Measurements from ENCODE around the gene DLEC1. TPM values are rescaled to one million over a fixed set of nuclear protein-coding genes. Genes with fewer than 3 reads are reported as not detected.
"Not testable (repeated sequence)": the region's sequence is repeated elsewhere in the genome, so short reads cannot be mapped to it uniquely, and the experiment has no call there.

The DLEC1 gene
- total RNA-seq, 2 donors from 2014 or later: 0.25 to 0.52 TPM

DNA sequence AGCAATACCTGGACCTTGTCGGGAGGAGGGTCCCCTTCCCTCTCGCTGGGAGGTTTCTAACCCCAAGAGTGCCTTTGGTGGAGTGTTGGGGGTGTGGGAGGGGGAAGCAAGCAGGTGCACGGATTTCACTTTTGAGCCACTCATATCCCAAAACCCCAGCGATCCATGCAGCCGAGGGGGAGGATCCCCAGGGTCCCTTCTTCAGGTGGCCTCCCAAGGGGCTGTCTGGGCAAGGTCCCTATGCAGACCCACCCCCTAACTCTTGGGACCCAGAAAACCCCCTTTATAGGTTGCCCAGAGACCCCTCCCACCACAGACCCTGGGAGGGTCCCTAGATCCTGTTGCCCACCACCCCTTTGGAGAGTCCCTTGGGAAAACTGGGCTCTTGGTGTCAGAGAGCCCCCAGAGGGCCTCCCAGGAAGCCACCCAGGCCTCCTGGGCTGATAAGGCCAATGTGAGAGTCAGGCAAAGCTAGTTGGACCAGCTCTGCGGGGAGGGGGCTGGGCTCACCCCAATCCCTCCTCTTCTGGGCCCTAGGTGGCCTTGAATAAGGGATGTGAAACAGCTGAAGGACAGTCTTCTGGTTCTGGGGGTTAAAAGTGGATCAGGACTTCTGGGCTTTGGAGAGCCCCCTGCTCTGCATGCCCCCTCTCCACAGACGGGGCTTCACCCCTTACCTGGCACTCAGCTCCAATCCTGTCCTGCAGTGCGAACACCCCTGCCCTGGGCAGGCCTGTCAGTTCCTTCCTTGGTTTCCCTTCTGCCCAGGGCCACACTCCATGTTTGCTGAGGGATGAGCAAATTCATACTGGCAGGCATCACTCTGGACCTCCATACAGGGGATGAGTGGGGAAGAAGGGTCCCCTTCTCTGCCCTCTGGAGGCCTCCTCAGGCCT lies 8.6 kb upstream of the DLEC1 start:
- Mint-ChIP-seq H3K4me3 (peak overlapping the region; percentile 58), H3K4me1 (ENCODE audit: low read depth in 2 of 2) (peaks cover 16 to 19% of the 10 kb centered on the region in 2 donors), H3K27ac (peak overlapping the region in 1 of 2 donors; percentile 38), H3K9me3 (no peaks in the 10 kb centered on the region), H3K36me3 (no peaks in the 10 kb centered on the region), H3K27me3 (peaks cover 7 to 11% of the 10 kb centered on the region in 2 donors)
- DNase-seq (ENCODE audit: low spot score): peak; percentile 56
- no peak for ATAC-seq

DNA sequence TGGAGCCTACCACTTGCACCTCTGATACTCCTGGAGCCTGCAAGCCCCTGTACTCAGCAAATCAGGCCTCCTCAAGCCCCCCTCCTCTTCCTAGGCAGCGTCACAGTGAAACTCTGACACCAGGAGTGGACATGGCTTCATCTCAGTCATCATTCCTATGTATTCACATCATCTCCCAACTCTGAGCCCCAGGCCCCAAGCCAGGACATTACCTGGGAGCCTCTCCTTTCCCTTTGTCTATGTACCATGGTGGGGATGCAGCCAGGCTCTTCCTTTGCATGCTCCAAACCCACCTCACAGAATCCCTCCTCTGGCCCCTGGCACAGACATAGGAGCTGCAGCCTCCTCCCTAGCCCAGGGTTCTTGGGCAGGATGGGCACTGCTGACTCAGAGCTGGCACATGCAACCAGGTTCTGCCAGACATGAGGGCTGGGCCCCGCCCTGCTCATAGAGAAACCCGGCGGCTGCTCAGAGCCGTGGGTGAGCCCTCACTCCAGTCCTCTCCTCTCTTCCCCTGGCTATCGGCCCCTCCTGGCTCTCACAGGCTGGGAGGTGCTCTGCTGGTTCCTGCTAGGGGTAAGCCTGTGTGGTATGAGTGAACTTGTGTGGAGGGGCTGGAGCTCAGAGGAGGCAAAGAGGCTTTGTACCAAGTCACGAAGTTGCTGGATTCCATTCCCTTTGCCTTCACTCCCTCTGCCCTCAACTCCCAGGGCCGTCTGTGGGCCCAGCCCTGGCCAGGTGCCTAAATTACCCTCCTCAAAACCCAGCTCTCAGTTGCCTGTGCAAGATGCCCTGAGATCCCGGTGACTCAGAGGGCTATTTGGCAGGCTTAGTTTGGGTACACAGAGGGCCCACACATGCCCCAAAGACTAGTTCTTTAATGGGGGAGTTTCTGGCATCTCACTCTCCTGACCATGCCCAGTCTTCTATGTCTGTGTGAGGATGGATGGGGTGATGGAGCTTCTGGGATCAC lies 7.7 kb upstream of the DLEC1 start:
- DNase-seq (ENCODE audit: low spot score) (no peak), ATAC-seq (peak in 1 of 2 donors; percentile 50)
- Mint-ChIP-seq H3K27me3 (peaks cover 7 to 11% of the 10 kb centered on the region in 2 donors), H3K36me3 (no peaks in the 10 kb centered on the region), H3K4me1 (ENCODE audit: low read depth in 2 of 2) (peaks cover 10 to 12% of the 10 kb centered on the region in 2 donors), H3K4me3 (peak overlapping the region; percentile 58), H3K27ac (peak overlapping the region in 1 of 2 donors; percentile 38), H3K9me3 (no peaks in the 10 kb centered on the region)

DNA sequence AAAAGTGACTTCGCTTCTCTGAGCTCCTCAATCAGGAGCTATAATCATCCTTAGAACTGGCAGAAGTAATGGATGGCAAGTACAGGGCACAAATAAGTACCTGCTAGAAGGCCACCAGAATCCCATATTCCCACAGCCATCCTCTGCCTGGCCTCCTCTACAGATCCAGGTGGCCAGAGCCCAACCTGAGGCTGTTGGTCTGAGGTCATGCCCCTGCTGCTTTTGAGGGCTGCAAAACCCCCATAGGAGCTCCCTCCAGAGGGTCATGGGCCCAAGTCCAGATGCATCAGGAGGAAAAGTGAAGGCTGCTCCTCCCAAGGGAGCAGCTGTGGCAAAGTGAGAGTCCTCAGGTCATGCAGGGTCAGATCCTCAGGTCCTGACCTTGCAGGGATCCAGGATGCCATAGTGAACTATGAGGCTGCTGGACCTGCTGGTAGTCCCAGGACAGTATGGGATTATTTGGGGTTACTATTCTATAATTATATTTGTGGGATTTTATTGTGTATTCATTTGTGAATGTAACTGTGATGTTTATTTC lies 6.6 kb upstream of the DLEC1 start:
- Mint-ChIP-seq H3K27me3 (peaks cover 7 to 11% of the 10 kb centered on the region in 2 donors), H3K27ac (peak overlapping the region in 1 of 2 donors; percentile 50), H3K4me3 (no peak overlapping the region), H3K9me3 (no peaks in the 10 kb centered on the region), H3K4me1 (ENCODE audit: low read depth in 2 of 2) (peaks cover 10 to 17% of the 10 kb centered on the region in 2 donors), H3K36me3 (no peaks in the 10 kb centered on the region)
- ATAC-seq (no peak), DNase-seq (ENCODE audit: low spot score) (peak; percentile 51)

DNA sequence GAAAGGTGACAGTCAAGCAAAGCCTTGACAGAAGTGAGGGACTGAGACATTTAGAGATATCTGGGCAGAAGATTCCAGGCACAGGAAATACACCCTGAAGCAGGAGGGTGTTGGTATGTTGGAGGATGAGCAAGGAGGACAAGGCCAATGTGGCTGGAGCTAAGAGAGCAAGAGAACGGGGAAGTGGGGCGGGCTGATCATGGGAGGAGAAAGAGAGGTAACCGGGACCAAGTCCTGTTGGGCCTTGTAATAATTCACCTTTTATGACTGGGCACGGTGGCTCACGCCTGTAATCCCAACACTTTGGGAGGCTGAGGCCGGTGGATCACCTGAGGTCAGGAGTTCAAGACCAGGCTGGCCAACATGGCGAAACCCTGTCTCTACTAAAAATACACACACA lies 5.4 kb upstream of the DLEC1 start:
- H3K4me3 Mint-ChIP-seq; H3K27ac Mint-ChIP-seq; DNase-seq (ENCODE audit: low spot score); H3K9me3 Mint-ChIP-seq; H3K36me3 Mint-ChIP-seq; H3K27me3 Mint-ChIP-seq; ATAC-seq: not testable (repeated sequence)
- H3K4me1 Mint-ChIP-seq (ENCODE audit: low read depth in 2 of 2): peaks cover 19 to 24% of the 10 kb centered on the region in 2 donors

DNA sequence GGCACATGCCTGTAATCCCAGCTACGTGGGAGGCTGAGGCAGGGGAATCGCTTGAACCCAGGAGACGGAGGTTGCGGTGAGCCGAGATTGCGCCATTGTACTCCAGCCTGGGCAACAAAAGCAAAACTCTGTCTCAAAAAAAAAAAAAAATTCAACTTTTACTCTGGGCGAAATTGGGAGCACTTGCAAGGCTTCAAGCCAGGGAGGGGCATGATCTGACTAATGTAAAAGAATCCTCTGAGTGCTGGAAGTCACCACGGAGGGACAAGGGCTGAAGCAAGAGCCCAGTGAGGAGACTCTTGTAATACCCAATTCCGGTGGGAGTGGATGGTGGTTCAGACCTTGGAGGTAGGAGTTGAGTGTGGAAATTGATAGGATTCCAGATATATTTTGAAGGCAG lies 4.7 kb upstream of the DLEC1 start:
- DNase-seq (ENCODE audit: low spot score); H3K27me3 Mint-ChIP-seq; H3K27ac Mint-ChIP-seq; ATAC-seq; H3K4me3 Mint-ChIP-seq: not testable (repeated sequence)
- Mint-ChIP-seq H3K9me3 (peaks cover 11% of the 10 kb centered on the region), H3K36me3 (peaks cover 10% of the 10 kb centered on the region), H3K4me1 (ENCODE audit: low read depth in 2 of 2) (peaks cover 24 to 29% of the 10 kb centered on the region in 2 donors)

DNA sequence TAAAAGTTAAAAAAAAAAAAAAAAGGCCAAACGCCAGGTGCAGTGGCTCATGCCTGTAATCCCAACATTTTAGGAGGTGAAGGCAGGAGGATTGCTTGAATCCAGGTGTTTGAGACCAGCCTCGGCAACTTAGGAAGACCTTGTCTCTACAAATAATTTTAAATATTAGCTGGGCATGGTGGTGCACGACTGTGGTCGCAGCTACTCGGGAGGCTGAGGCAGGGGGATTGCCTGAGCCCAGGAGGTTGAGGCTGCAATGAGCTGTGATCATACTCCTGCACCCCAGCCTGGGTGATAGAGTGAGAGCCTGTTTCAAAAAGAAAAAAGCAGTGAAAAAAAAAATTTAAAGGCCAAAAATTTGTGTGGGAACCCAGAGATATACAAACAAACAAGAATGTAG lies 2.7 kb upstream of the DLEC1 start:
- DNase-seq (ENCODE audit: low spot score): no peak
- H3K9me3 Mint-ChIP-seq: peaks cover 11% of the 10 kb centered on the region
- peaks cover 10% of the 10 kb centered on the region for H3K36me3 Mint-ChIP-seq
- H3K4me1 Mint-ChIP-seq (ENCODE audit: low read depth in 2 of 2): peaks cover 29 to 35% of the 10 kb centered on the region in 2 donors
- H3K27ac Mint-ChIP-seq: peak overlapping the region in 1 of 2 donors; percentile 65
- ATAC-seq: no peak
- H3K4me3 Mint-ChIP-seq: no peak overlapping the region
- H3K27me3 Mint-ChIP-seq: peaks cover 0 to 3% of the 10 kb centered on the region in 2 donors

DNA sequence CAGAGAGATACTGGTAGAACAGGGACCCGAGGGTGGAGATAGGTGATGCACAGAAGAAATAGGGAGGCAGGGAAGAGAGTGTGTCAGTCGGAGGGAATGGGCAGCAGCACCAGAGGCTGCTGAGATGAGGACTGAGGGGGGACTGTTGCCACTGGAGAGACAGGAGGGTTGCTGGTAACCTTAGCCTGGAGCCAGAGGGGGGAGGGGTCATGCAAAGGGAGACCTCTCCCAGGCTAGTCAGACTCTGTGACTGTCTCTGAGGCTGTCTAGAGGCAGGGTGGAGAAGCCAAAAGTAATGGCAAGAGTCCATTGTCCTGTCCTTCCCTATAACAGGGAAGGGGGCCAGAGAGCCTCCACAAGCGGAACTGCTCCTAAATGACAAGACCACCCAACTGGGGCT lies 2.1 kb upstream of the DLEC1 start:
- DNase-seq (ENCODE audit: low spot score) (no peak), ATAC-seq (no peak)
- Mint-ChIP-seq H3K4me3 (peak overlapping the region; percentile 34), H3K27me3 (peaks cover 0 to 3% of the 10 kb centered on the region in 2 donors), H3K36me3 (peaks cover 10% of the 10 kb centered on the region), H3K9me3 (peaks cover 11% of the 10 kb centered on the region), H3K4me1 (ENCODE audit: low read depth in 2 of 2) (peaks cover 29 to 34% of the 10 kb centered on the region in 2 donors), H3K27ac (peak overlapping the region in 1 of 2 donors; percentile 65)

DNA sequence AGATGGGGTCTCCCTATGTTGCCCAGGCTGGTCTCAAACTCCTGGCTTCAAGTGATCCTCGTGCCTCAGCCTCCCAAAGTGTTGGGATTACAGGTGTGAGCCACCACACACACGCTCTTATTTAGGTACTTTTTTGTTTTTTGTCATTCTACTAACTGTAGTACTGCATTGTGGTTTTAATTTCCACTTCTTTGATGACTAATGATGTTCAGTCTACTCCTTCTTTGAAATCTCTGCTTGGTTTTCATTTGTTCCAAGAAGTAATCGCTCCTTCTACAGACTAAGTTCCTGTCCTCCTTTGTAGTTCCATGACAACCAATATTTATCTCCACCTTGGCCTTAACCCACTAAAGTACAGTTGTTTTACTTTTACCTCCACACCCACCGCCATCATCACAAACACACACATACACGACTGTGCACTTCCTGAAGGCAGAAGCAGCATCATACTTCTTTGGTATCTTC lies 529 bp upstream of the DLEC1 start:
- peak overlapping the region; percentile 88 for H3K4me3 Mint-ChIP-seq
- ATAC-seq (peak; percentile 67 to 68), DNase-seq (ENCODE audit: low spot score) (no peak)
- peaks cover 11% of the 10 kb centered on the region for H3K9me3 Mint-ChIP-seq
- H3K27ac Mint-ChIP-seq: peak overlapping the region; percentile 92 to 95
- H3K4me1 Mint-ChIP-seq (ENCODE audit: low read depth in 2 of 2): peaks cover 29 to 34% of the 10 kb centered on the region in 2 donors
- H3K36me3 Mint-ChIP-seq: peaks cover 10% of the 10 kb centered on the region
- H3K27me3 Mint-ChIP-seq: peaks cover 0 to under 1% of the 10 kb centered on the region in 2 donors

DNA sequence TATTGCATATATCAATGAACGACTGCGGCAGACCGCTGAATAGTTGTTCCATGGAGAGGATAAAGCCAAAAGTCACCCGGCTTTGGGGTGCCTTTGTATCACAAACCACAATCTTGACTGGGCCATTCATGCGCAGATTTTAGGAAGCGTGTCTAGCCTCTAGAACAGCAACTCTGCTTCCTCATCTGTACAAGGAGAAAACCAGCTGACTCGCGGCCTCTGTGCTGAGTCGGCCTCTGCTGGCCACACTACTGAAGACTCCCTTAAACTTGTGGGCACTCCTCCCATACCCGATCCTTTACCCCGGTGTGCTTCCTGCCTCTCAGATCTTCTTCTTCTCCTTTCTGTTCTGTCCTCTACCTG lies 872 bp downstream of the DLEC1 start:
- Mint-ChIP-seq H3K27me3 (no peaks in the 10 kb centered on the region), H3K36me3 (peaks cover 10% of the 10 kb centered on the region), H3K9me3 (peaks cover 11% of the 10 kb centered on the region), H3K4me3 (peak overlapping the region; percentile 88), H3K4me1 (ENCODE audit: low read depth in 2 of 2) (peaks cover 29 to 34% of the 10 kb centered on the region in 2 donors), H3K27ac (peak overlapping the region; percentile 92 to 95)
- ATAC-seq (peak in 1 of 2 donors; percentile 54), DNase-seq (ENCODE audit: low spot score) (no peak)

DNA sequence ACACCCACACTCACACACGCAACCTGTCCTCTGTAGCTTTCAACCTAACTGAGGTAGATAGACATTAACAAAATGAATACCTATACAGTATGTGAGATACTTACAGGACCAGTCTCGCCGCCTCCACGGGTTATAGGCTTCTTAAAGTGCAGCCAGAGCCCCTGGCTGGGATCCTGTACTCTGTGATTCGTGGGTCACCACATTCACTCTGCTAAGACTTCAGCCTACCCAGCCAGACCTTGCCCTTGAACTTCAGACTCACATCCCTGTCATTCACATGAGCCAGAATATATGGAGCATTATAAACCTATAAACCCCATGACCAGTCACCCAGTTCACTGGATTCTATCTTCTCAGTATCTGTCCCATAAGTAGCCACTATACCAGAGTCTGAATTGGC lies 1.4 kb downstream of the DLEC1 start:
- ATAC-seq: no peak
- peak overlapping the region; percentile 92 to 95 for H3K27ac Mint-ChIP-seq
- peaks cover 29 to 34% of the 10 kb centered on the region in 2 donors for H3K4me1 Mint-ChIP-seq (ENCODE audit: low read depth in 2 of 2)
- peak overlapping the region; percentile 88 for H3K4me3 Mint-ChIP-seq
- H3K9me3 Mint-ChIP-seq: peaks cover 11% of the 10 kb centered on the region
- no peak for DNase-seq (ENCODE audit: low spot score)
- no peaks in the 10 kb centered on the region for H3K27me3 Mint-ChIP-seq
- H3K36me3 Mint-ChIP-seq: peaks cover 10% of the 10 kb centered on the region

DNA sequence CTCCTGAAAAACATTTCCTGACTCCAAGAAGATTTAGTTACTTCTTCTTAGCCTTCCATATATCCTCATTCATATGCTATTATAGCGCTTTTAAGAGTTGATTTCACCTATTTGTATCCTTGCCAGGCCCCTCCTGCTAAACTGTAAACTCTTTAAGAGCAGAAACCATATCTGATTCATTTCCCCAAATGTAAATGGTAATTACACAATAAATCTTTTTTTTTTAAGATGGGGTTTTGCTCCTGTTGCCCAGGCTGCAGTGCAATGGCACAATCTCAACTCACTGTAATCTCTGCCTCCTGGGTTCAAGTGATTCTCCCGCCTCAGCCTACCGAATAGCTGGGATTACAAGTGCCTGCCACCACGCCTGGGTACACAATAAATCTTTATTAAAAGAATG lies 4.5 kb downstream of the DLEC1 start:
- H3K36me3 Mint-ChIP-seq: peaks cover 3% of the 10 kb centered on the region
- H3K4me3 Mint-ChIP-seq: no peak overlapping the region
- peaks cover 18% of the 10 kb centered on the region in 2 donors for H3K4me1 Mint-ChIP-seq (ENCODE audit: low read depth in 2 of 2)
- ATAC-seq (no peak), DNase-seq (ENCODE audit: low spot score) (no peak)
- H3K9me3 Mint-ChIP-seq: peaks cover 4% of the 10 kb centered on the region
- H3K27me3 Mint-ChIP-seq: no peaks in the 10 kb centered on the region
- no peak overlapping the region for H3K27ac Mint-ChIP-seq

DNA sequence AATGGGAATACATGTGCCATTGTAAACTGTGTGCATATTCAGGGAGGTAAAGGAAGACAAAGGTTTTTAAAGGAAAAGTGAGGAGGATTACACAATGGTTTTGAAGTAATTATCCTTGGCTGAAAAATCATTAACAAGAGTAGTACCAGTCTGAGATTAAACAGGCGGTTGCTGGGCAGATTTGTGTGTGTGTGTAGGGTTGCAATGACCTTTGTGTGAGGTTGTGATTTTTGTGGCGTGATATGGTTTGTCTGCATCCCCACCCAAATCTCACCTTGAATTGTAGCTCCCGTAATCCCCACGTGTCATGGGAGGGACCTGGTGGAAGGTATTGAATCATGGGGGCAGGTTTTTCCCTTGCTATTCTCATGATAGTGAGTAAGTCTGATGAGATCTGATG lies 7.0 kb downstream of the DLEC1 start:
- Mint-ChIP-seq H3K27ac (no peak overlapping the region), H3K4me3 (no peak overlapping the region), H3K36me3 (no peaks in the 10 kb centered on the region), H3K27me3 (no peaks in the 10 kb centered on the region), H3K9me3 (no peaks in the 10 kb centered on the region), H3K4me1 (ENCODE audit: low read depth in 2 of 2) (no peaks in the 10 kb centered on the region)
- DNase-seq (ENCODE audit: low spot score) (no peak), ATAC-seq (no peak)

DNA sequence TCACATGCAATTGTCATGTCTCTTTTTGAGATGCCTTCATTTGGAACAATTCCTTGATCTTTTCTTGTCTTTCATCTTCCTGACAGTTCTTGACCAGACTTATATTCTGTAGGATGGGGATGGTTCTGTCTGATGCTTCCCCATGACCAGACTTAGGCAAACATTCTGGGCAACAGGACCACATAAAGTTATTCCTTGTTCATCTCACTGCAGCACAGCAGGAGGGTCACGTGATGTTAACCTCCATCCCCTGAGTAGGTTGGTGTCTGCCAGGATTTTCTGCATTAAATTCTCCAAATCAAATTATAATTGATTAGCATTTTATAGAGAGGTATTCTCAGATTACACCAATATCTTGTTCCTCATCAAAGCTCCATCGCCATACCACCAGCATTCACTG lies 7.8 kb downstream of the DLEC1 start:
- Mint-ChIP-seq H3K9me3 (no peaks in the 10 kb centered on the region), H3K4me1 (ENCODE audit: low read depth in 2 of 2) (no peaks in the 10 kb centered on the region), H3K36me3 (no peaks in the 10 kb centered on the region), H3K4me3 (no peak overlapping the region), H3K27ac (no peak overlapping the region), H3K27me3 (no peaks in the 10 kb centered on the region)
- no peak for DNase-seq (ENCODE audit: low spot score)
- ATAC-seq: no peak

Data from natural killer cell treated with Interleukin-12 subunit alpha and Interleukin-12 subunit beta and Interleukin-15 and Interleukin-18, amount 100 ng/mL, for 72 hours (primary cell).